T-helper 2 cell treated with Interferon-gamma antibody and Interleukin-4, amounts not matched to agents 5 μg/mL and 100 μg/mL, for 36 hours (primary cell): Measurements from ENCODE around the gene PSME3IP1.

Source experiments
- DNase-seq: peaks from one replicate; pipeline ENCODE4 v3.0.0; 2021; ENCODE audit warnings: low spot score
- H3K27ac Mint-ChIP-seq: one replicate; pipeline ENCODE4 v1.8.0; 2021; ENCODE audit warnings: mild to moderate bottlenecking, mixed read lengths
- H3K27me3 Mint-ChIP-seq: one replicate; pipeline ENCODE4 v1.8.0; 2021; ENCODE audit warnings: low read depth, mixed read lengths
- H3K36me3 Mint-ChIP-seq: one replicate; pipeline ENCODE4 v1.8.0; 2021; ENCODE audit warnings: low read depth, mixed read lengths
- H3K4me1 Mint-ChIP-seq: one replicate; pipeline ENCODE4 v1.8.0; 2021; ENCODE audit warnings: low read depth, mixed read lengths
- H3K4me3 Mint-ChIP-seq: one replicate; pipeline ENCODE4 v1.8.0; 2022; ENCODE audit warnings: mild to moderate bottlenecking, moderate library complexity, mixed read lengths
- H3K9me3 Mint-ChIP-seq: one replicate; pipeline ENCODE4 v1.8.0; 2021; ENCODE audit warnings: mixed read lengths

Gene PSME3IP1

DNA sequence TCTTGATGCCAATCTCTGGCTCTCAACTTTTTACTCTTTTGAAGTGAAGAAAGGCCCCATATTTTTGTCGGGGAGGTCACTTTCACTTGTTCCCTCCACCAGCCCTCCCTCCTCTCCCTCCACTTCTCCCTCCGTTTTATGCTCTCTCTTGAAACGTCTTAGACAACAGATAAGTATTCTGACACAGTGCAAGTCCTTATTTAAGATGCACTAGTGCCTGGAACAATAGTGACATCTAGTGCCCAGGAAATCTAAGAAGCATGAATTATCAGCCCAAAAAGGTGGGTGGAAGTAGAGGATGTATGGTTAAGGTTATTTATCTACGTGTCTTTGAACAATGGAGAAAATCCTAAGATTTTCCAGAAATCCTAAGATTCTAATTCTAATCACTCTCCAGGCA, 17.9 kb downstream of the PSME3IP1 start:
- DNase-seq, result no peak
- Mint-ChIP-seq H3K4me3 (no peak overlapping the region), H3K27me3 (no peaks in the 10 kb centered on the region)

DNA sequence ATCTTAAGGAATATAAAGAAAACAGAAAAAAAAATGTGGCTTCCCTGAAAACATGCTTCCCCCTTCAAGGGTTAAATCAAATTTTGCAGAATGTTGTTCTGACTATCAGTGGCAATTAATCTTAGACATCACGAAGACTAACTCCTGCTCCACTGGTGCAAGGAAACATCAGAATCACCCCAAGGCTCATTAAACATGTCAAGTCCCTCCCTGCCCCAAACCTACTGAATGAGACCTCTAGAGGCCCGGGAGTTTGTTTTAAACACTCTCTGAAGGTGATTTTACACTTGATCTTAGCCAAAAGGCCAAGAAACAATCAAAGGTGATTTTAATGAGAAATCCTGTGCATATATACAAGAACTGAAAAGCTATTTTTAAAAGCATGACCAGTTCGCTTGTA, 18.3 kb downstream of the PSME3IP1 start:
- Mint-ChIP-seq H3K27ac (no peak overlapping the region), H3K4me1 (peaks cover 5% of the 10 kb centered on the region), H3K4me3 (no peak overlapping the region), H3K9me3 (no peaks in the 10 kb centered on the region), H3K36me3 (peaks cover 53% of the 10 kb centered on the region), H3K27me3 (no peaks in the 10 kb centered on the region)
- DNase-seq, result no peak

More for the DNA sequence above, 17.9 kb downstream of the PSME3IP1 start:
- Mint-ChIP-seq H3K4me1 (peaks cover 5% of the 10 kb centered on the region), H3K27ac (no peak overlapping the region), H3K36me3 (peaks cover 53% of the 10 kb centered on the region), H3K9me3 (no peaks in the 10 kb centered on the region)

DNA sequence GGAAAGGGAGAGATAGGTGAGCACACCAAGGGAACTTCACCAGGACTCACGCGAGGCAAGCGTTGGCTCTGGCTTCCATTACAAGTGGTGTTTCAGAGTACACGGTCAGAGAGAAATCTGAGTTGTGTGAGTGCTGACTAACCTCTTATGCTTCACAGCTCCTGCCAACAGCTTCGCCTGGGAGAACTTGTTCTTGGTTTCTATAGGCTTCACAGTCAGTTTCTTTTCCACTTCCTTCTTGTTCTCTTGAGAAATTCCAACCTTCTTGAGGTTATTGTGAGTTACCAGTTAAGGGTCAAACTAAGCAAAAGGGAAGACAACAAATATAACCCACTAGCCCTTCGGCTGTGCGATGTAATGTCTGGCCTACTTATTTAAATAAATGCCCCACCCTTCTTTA, 18.9 kb downstream of the PSME3IP1 start:
- Mint-ChIP-seq H3K9me3 (no peaks in the 10 kb centered on the region), H3K4me3 (no peak overlapping the region), H3K36me3 (peaks cover 48% of the 10 kb centered on the region), H3K27me3 (no peaks in the 10 kb centered on the region), H3K4me1 (peaks cover 5% of the 10 kb centered on the region), H3K27ac (no peak overlapping the region)
- DNase-seq, result no peak

DNA sequence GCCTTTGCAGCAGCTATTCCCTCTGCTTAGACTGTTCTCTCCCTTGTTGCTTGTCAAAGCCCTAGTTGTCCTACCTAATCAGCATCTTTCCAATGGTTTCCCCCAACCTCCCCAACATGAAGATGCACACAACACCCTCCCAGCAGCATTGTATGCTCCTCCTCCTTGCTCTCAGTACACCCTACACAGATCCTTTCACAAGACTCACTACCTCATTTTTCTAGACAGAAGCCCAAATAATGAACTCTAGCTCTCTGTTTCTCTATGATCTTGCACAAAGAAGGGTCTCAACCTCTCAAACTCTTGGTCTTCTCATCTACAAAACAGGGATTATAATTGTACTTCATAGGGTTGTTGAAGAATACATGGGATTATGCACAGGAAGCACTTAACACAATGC, 19.4 kb downstream of the PSME3IP1 start:
- Mint-ChIP-seq H3K4me1 (peaks cover 5% of the 10 kb centered on the region), H3K4me3 (no peak overlapping the region), H3K36me3 (peaks cover 46% of the 10 kb centered on the region), H3K27me3 (no peaks in the 10 kb centered on the region), H3K27ac (no peak overlapping the region), H3K9me3 (no peaks in the 10 kb centered on the region)
- no peak for DNase-seq

DNA sequence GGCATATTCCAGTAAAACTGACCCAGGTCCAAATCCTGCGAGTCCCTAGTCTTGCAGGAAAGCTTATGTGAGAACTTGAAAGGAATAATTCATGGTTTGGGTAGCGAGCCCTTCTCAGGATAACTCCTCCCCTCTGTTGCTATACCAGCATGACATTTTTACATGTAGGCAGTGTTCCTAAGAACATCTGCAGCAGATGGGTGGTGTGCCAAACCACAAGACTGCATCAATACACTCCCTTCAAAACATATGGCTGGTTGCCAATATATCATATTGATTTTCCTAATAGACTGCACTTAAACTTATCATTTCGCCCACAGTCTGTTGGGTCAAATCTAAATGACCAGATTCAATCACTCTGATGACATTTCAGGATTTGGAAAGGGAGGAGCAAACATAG, 19.9 kb downstream of the PSME3IP1 start:
- Mint-ChIP-seq H3K27ac (no peak overlapping the region), H3K4me1 (peaks cover 6% of the 10 kb centered on the region), H3K36me3 (peaks cover 46% of the 10 kb centered on the region), H3K27me3 (no peaks in the 10 kb centered on the region), H3K4me3 (no peak overlapping the region), H3K9me3 (no peaks in the 10 kb centered on the region)
- no peak for DNase-seq

DNA sequence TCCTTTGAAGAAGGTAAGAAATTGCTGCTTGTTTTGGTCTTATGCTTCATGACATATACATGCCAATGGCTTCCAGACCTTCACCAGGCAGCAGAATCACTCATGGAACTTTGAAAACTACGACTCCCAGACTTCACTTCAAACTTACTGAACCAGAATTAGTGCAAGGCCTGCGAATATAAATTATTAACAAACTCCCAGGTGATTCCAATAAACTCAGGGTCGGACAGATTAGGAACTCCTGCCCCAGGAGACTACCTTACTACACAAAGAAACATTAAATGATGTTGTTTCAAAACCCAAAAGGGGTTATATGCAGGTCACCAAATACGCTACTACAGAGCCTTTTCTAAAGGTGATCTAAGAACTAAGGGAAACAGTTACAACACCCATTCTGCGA, 20.4 kb downstream of the PSME3IP1 start:
- no peak overlapping the region for H3K27ac Mint-ChIP-seq
- H3K36me3 Mint-ChIP-seq, result peaks cover 46% of the 10 kb centered on the region
- no peak for DNase-seq
- peaks cover 11% of the 10 kb centered on the region for H3K4me1 Mint-ChIP-seq
- no peaks in the 10 kb centered on the region for H3K9me3 Mint-ChIP-seq
- no peak overlapping the region for H3K4me3 Mint-ChIP-seq
- H3K27me3 Mint-ChIP-seq, result no peaks in the 10 kb centered on the region

DNA sequence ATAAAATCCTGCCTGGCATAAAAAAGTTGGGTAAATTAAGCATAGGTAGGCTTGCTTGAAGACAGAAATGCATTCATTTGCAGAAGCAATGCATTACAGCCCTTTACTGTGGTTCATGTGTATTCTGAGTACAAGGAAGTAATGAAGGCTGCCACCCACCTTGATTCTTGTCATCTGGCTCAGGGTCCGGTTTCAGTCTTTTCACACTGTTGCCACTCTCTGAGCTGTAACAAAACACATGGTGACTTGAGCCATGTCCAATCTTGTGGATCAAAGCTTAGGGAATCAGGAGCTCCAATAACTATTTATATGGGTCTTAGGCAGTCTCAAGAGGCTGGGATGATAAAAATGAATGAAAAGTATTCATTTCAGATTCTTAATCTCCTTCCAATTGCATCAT, 22.0 kb downstream of the PSME3IP1 start:
- peaks cover 12% of the 10 kb centered on the region for H3K4me1 Mint-ChIP-seq
- H3K4me3 Mint-ChIP-seq, result no peak overlapping the region
- no peak for DNase-seq
- no peaks in the 10 kb centered on the region for H3K27me3 Mint-ChIP-seq
- H3K27ac Mint-ChIP-seq, result no peak overlapping the region
- no peaks in the 10 kb centered on the region for H3K9me3 Mint-ChIP-seq
- H3K36me3 Mint-ChIP-seq, result peaks cover 52% of the 10 kb centered on the region

DNA sequence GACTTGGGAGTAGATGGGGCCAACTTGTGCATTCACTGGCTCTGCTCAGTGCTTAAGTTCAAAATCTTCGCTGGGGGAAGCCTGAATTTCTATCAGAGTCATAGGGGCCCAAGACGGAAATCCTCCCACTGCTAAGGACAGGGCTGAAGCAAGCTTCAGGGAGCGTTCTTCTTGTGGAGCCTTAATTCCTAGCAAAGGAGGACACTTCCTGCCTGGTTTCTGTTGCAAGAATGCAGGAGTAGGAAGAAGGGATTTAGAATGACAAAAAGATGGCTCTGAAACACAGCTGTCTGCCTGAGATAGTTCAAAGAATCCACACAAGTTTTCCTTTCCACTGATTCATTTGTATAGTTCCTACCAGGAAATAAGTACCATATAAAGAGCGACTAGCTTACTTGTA, 26.4 kb downstream of the PSME3IP1 start:
- Mint-ChIP-seq H3K4me1 (peaks cover 16% of the 10 kb centered on the region), H3K4me3 (no peak overlapping the region), H3K27me3 (no peaks in the 10 kb centered on the region), H3K27ac (no peak overlapping the region), H3K9me3 (no peaks in the 10 kb centered on the region), H3K36me3 (peaks cover 49% of the 10 kb centered on the region)
- no peak for DNase-seq

DNA sequence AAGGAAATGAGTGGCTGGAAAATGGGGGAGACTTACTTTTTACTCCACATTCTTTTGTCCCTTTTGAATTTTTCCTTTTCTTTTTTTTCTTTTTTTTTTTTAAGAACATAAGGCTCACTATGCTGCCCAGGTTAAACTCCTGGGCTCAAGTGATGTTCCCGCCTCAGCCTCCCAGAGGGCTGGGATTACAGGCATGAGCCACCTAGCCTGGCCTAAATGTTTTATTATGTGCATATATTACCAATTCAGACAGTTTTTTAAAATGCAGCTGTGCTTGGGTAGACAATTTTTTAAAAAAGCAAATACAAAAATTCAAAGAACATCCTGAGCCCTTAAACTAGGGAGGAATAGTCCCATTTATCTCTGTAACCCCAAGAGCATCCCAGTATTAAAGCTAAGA, 28.3 kb downstream of the PSME3IP1 start:
- Mint-ChIP-seq H3K4me3 (no peak overlapping the region), H3K27ac (no peak overlapping the region), H3K4me1 (peaks cover 16% of the 10 kb centered on the region), H3K9me3 (no peaks in the 10 kb centered on the region), H3K36me3 (peaks cover 59% of the 10 kb centered on the region), H3K27me3 (no peaks in the 10 kb centered on the region)
- no peak for DNase-seq

DNA sequence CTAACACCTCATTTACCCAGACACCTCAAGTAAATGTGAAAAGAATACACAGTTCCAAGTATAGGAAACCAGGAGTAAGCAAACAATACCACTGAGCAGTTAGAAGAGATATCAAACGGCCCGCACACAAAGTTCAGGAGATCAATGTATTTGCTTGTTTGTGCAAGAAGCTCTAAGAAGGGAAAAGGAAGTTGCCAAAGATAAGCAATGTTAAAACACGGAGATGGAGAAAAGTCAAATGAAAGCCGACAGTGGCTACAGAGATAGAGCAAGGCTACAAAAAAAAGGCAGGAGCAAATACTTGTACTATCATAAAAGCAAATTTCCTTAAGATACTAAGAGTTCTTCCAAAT, 29.5 kb downstream of the PSME3IP1 start:
- H3K27ac Mint-ChIP-seq, result peak overlapping the region; percentile 61
- DNase-seq, result no peak
- peaks cover 19% of the 10 kb centered on the region for H3K4me1 Mint-ChIP-seq
- H3K36me3 Mint-ChIP-seq, result peaks cover 61% of the 10 kb centered on the region
- H3K9me3 Mint-ChIP-seq, result no peaks in the 10 kb centered on the region
- no peak overlapping the region for H3K4me3 Mint-ChIP-seq
- no peaks in the 10 kb centered on the region for H3K27me3 Mint-ChIP-seq

DNA sequence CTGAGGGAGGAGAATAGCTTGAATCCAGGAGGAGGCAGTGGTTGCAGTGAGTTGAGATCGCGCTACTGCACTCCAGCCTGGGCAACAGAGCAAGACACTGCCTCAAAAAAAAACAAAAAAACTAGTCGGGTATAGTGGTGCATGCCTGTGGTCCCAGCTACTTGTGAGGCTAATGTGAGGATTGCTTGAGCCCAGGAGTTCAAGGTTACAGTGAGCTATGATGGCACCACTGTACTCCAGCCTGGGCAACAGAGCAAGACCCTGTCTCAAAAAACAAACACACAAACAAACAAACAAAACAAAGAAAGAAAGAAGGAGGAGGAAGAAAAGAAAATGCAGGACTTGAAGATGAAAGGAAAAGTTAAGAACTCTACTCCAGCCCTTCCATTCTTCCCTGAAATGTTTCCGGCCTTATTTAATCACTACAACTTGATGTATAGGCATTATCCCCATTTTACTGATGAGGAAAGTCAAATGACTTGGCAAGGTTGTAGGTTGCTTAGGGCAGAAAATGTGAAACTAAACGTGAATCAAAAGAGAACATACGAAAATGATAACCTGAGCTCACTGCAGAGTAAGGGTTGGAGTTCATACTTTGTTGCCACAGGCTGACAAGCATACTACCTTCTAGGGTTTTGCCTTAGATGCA, 30.0 kb downstream of the PSME3IP1 start:
- no peaks in the 10 kb centered on the region for H3K27me3 Mint-ChIP-seq
- peak overlapping the region; percentile 61 for H3K27ac Mint-ChIP-seq
- peaks cover 57% of the 10 kb centered on the region for H3K36me3 Mint-ChIP-seq
- H3K9me3 Mint-ChIP-seq, result no peaks in the 10 kb centered on the region
- no peak overlapping the region for H3K4me3 Mint-ChIP-seq
- DNase-seq, result no peak
- peaks cover 17% of the 10 kb centered on the region for H3K4me1 Mint-ChIP-seq

DNA sequence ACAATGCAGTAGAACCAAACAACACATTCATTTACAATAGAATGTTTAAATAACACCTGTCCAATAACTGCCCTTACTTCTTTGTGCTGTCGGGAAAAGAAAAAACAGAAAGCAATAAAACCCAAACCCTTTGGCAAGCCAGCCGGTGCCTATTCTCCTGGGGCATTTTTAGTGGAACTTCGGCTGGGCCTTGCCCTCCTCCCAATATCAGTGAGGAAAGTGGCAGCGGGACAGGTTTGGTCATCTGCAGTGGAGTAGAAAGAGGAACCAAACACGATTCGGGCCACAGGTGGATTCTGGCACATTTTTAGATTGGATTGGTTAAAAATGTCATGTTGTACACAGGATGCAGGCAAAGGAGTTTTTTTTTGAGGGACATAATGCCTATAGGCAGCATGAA, 32.0 kb downstream of the PSME3IP1 start:
- DNase-seq, result no peak

DNA sequence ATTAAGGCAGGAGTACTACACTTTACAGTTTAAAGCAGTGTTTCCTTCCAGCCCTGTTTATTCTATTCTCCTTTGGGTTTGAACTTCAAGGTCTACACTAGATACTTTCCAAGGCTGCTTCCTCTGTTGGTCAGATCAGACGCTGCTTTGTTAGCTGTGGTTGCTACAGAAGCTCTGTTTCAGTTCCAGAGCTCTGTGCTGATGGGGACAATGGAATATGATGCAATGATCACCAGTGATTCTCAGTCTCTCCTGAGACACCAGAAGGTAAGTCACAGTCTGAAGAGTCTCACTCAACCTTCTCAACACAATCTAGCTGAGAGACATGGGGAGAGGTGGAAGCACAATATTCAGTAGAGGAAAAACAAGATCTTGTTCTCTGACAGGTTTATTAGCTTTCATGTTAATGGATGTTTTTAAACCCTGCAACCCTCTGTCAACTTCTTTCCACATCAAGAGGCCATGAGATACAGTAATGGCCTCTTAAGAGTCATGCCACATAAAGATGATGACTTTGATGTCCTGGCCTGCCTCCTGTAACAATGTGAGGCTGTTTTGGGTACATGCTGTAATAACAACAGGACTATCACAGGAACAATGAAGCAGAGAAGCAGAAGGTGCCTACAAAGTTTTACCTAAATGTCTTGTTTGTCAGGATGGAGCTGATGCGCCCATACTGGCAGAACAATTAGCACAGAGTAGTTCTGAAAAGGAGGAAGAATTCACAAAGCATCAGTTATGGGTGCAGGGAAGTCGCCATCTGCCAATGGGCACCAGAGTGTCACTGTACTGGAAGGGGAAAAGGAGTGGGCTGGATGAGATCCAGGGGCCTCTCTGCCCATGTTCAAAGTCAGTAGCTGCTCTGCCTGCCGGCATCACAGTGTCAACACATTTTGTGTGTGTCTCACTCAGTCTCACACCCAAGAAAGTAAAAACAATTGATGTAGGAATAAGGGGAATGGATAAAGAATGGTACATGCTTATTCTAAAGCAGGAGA, 33.4 kb downstream of the PSME3IP1 start:
- peaks cover 15% of the 10 kb centered on the region for H3K4me1 Mint-ChIP-seq
- H3K9me3 Mint-ChIP-seq, result no peaks in the 10 kb centered on the region
- no peak for DNase-seq
- H3K27ac Mint-ChIP-seq, result no peak overlapping the region
- H3K4me3 Mint-ChIP-seq, result no peak overlapping the region
- H3K27me3 Mint-ChIP-seq, result no peaks in the 10 kb centered on the region
- peaks cover 37% of the 10 kb centered on the region for H3K36me3 Mint-ChIP-seq

More for the DNA sequence above, 32.0 kb downstream of the PSME3IP1 start:
- Mint-ChIP-seq H3K4me3 (no peak overlapping the region), H3K27me3 (no peaks in the 10 kb centered on the region), H3K4me1 (peaks cover 12% of the 10 kb centered on the region), H3K9me3 (no peaks in the 10 kb centered on the region), H3K27ac (no peak overlapping the region), H3K36me3 (peaks cover 44% of the 10 kb centered on the region)

DNA sequence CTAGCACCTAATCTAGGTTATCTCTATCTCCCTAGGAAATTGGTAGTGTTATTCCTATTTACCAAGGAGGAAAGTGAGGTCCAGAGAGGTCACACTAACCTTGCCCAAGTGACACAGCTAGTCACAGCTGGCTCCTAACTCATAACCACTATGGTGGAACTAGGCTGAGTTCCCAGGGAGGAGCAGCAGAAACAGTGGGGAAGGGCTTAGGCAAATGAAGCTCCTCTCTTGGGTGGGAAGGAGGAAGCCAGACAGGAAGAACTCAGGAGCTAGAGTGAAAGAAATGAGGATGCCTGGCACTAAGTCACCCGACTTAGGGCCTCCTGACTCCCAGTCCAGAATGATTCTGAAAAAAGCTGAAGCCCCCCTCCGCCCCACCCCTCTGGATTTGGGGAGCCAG, 34.5 kb downstream of the PSME3IP1 start:
- peaks cover 31% of the 10 kb centered on the region for H3K36me3 Mint-ChIP-seq
- H3K27ac Mint-ChIP-seq, result no peak overlapping the region
- DNase-seq, result no peak

More for the DNA sequence above, 34.5 kb downstream of the PSME3IP1 start:
- no peaks in the 10 kb centered on the region for H3K27me3 Mint-ChIP-seq
- H3K4me3 Mint-ChIP-seq, result no peak overlapping the region
- H3K9me3 Mint-ChIP-seq, result no peaks in the 10 kb centered on the region
- H3K4me1 Mint-ChIP-seq, result peaks cover 10% of the 10 kb centered on the region
